LNCaP clone FGC (cell line): ENCODE results near the gene COQ5.
"Not testable (repeated sequence)": the region's sequence is repeated elsewhere in the genome, so short reads cannot be mapped to it uniquely, and the experiment has no call there.

Source experiments
- DNase-seq: peaks from one replicate; pipeline ENCODE4 v3.0.0-alpha.2; 2011; ENCODE audit warnings: low read depth
- H3K4me3 ChIP-seq: 2 replicates; pipeline ENCODE4 v1.5.1; 2011; ENCODE audit warnings: mild to moderate bottlenecking, low read depth, low read length, control low read depth
- CTCF ChIP-seq: IDR thresholded peaks from 2 replicates; pipeline ENCODE4 v1.5.1; 2012; ENCODE audit warnings: mild to moderate bottlenecking; ENCODE audit not compliant: control insufficient read depth, insufficient read depth; ENCODE audit errors: extremely low read depth

COQ5 gene

GRCh38 chr12:120538281-120539156, 9.6 kb upstream of the COQ5 start:
- TF ChIP-seq CTCF: no peak
- H3K4me3 ChIP-seq: peak overlapping the region; percentile 75
- peak; percentile 73 for DNase-seq

- no peak for DNase-seq
- no peak for TF ChIP-seq CTCF
- peak overlapping the region; percentile 75 for H3K4me3 ChIP-seq
Observed at GRCh38 chr12:120537856-120538220, 8.9 kb upstream of the COQ5 start.

GRCh38 chr12:120536064-120536791, 7.3 kb upstream of the COQ5 start:
- TF ChIP-seq CTCF: no peak
- peak overlapping the region; percentile 75 for H3K4me3 ChIP-seq
- DNase-seq: no peak

- TF ChIP-seq CTCF: no peak
- DNase-seq: no peak
- H3K4me3 ChIP-seq: peak overlapping the region; percentile 75
Observed at GRCh38 chr12:120534703-120535655, 6.0 kb upstream of the COQ5 start.

GRCh38 chr12:120534203-120534702, 5.3 kb upstream of the COQ5 start, which contains the start of gene RNF10:
Gene RNF10 (plus strand): TSS chr12:120534356. CDS start chr12:120534812, 456 bp downstream.
- no peak for TF ChIP-seq CTCF
- peak; percentile 70 for DNase-seq
- H3K4me3 ChIP-seq: peak within 1 kb of the TSS; percentile 75

GRCh38 chr12:120532701-120533238, 3.8 kb upstream of the COQ5 start:
- DNase-seq: no peak
- H3K4me3 ChIP-seq: no peak overlapping the region
- TF ChIP-seq CTCF: no peak

- not testable (repeated sequence) for DNase-seq, H3K4me3 ChIP-seq
Observed at GRCh38 chr12:120530418-120530761, 1.4 kb upstream of the COQ5 start.
